ENCODE results near the gene UPF2. TPM values are rescaled to one million over a fixed set of nuclear protein-coding genes. Genes with fewer than 3 reads are reported as not detected.

The UPF2 gene
- total and polyA plus RNA-seq, 2 of the 4 experiments (the other 2 are of a cell fraction): 9.2 to 14.3 TPM

DNA sequence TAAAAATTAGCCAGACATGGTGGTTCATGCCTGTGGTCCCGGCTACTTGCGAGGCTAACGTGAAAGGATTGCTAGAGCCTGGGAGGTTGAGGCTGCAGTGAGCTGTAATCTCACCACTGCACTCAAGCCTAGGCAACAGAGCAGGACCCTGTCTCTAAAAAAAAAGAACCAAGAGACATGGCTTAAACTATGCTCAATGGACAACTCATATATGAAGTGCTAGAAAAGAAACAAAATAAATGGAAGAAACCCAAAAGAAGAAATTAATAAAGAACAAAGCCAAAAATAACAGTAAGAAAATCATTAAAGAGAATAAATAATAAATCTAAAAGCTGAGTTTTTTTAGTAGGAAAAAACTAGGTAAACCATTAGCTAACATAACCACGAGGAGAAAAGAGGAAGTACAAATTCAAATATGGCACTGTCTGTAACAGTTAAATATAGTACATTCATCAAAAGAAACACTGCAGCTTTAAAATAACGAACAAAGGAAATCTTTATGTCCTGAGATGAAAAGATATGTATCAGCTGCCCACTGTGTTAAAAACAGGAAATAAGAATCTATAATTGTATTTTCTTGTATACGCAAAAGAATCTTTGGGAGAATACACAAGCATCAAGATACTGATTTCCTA, 48.7 kb downstream of the UPF2 start:
- H3K9ac ChIP-seq (ENCODE audit: low read depth, low read length): no peak overlapping the region
- H4K91ac ChIP-seq (ENCODE audit: insufficient read depth, low read depth, low read length): no peak overlapping the region
- H3K9me3 ChIP-seq (ENCODE audit: control insufficient read depth, insufficient read depth, low read length): no peaks in the 10 kb centered on the region
- no peaks in the 10 kb centered on the region for H3K4me1 ChIP-seq (ENCODE audit: control insufficient read depth, insufficient read depth, low read length)
- no peak overlapping the region for H3K56ac ChIP-seq (ENCODE audit: extremely low read depth, insufficient read depth, low read length)
- WGBS, 2 experiments (ENCODE audit: extremely low coverage in 2 of 2, insufficient read length in 1 of 2): no CpG with 5 or more reads among the region's 6 CpGs
- no peak overlapping the region for H3K18ac ChIP-seq (ENCODE audit: low read depth, low read length)
- H3K4me2 ChIP-seq (ENCODE audit: low read depth, low read length): no peak overlapping the region
- DNase-seq: no peak
- H3K36me3 ChIP-seq (ENCODE audit: control insufficient read depth, insufficient read depth, low read length): peaks cover 16% of the 10 kb centered on the region
- no peak overlapping the region for H4K8ac ChIP-seq (ENCODE audit: low read depth in 2 of 2, low read length in 2 of 2)
- H3K4me3 ChIP-seq (ENCODE audit: insufficient read depth, low read depth, low read length): no peak overlapping the region
- H3K9me1 ChIP-seq (ENCODE audit: insufficient read depth, low read length): no peaks in the 10 kb centered on the region
- no peak overlapping the region for H2AK9ac ChIP-seq (replicated peaks; ENCODE audit: low read depth, low read length, poor library complexity)
- POLR2A ChIA-PET (ENCODE audit: unreplicated experiment): no interaction called here
- intact Hi-C loops (cut with micrococcal nuclease) (no loop called here), dilution Hi-C loops (cut with HindIII; ENCODE audit: low sequenced_read_pairs, unreplicated experiment) (no loop called here), in situ Hi-C loops (cut with MboI; ENCODE audit: low sequenced_read_pairs) (no loop called here)
- no peaks in the 10 kb centered on the region for H3K27me3 ChIP-seq (ENCODE audit: control insufficient read depth, insufficient read depth, low read length)
- H2BK15ac ChIP-seq (ENCODE audit: low read depth, low read length): no peak overlapping the region
- BruUV-seq (replicated peaks): no TSS peak
- H3K79me1 ChIP-seq (ENCODE audit: low read depth in 1 of 2, low read length in 2 of 2): 0 out of 4 replicates have a peak, but pooled peaks cover 0 to 3% of the 10 kb centered on the region in 2 experiments
- no peak overlapping the region for H2AFZ ChIP-seq (replicated peaks; ENCODE audit: low read length, poor library complexity)
- H4K20me1 ChIP-seq (ENCODE audit: insufficient read depth, low read length): no peaks in the 10 kb centered on the region
- H3K14ac ChIP-seq (replicated peaks; ENCODE audit: low read depth, low read length): no peak overlapping the region
- no peak overlapping the region for H2BK20ac ChIP-seq (ENCODE audit: low read depth, low read length)
- TF ChIP-seq NFE2L2 (IDR thresholded peaks at IDR 0.05; ENCODE audit: low read depth, low read length) (no peak), MAFK (IDR thresholded peaks at IDR 0.05; ENCODE audit: low read depth, low read length) (no peak), MAZ (IDR thresholded peaks at IDR 0.05; ENCODE audit: borderline replicate concordance, low read depth, low read length) (no peak), POLR2A (IDR thresholded peaks at IDR 0.05; ENCODE audit: low read depth, low read length) (no peak), MXI1 (IDR thresholded peaks at IDR 0.05; ENCODE audit: borderline replicate concordance, low read depth, low read length) (no peak), CHD1 (IDR thresholded peaks at IDR 0.05; ENCODE audit: low read depth, low read length) (no peak), SMC3 (IDR thresholded peaks at IDR 0.05; ENCODE audit: low read depth, low read length) (no peak), RCOR1 (IDR thresholded peaks at IDR 0.05; ENCODE audit: insufficient replicate concordance, low read length) (no peak), RAD21 (IDR thresholded peaks at IDR 0.05; ENCODE audit: low read length) (no peak)
- TF ChIP-seq, protein P1, sequence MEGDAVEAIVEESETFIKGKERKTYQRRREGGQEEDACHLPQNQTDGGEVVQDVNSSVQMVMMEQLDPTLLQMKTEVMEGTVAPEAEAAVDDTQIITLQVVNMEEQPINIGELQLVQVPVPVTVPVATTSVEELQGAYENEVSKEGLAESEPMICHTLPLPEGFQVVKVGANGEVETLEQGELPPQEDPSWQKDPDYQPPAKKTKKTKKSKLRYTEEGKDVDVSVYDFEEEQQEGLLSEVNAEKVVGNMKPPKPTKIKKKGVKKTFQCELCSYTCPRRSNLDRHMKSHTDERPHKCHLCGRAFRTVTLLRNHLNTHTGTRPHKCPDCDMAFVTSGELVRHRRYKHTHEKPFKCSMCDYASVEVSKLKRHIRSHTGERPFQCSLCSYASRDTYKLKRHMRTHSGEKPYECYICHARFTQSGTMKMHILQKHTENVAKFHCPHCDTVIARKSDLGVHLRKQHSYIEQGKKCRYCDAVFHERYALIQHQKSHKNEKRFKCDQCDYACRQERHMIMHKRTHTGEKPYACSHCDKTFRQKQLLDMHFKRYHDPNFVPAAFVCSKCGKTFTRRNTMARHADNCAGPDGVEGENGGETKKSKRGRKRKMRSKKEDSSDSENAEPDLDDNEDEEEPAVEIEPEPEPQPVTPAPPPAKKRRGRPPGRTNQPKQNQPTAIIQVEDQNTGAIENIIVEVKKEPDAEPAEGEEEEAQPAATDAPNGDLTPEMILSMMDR (conservative IDR thresholded peaks at IDR 0.05; ENCODE audit: low read depth, low read length): no peak
- TF ChIP-seq, protein P2, sequence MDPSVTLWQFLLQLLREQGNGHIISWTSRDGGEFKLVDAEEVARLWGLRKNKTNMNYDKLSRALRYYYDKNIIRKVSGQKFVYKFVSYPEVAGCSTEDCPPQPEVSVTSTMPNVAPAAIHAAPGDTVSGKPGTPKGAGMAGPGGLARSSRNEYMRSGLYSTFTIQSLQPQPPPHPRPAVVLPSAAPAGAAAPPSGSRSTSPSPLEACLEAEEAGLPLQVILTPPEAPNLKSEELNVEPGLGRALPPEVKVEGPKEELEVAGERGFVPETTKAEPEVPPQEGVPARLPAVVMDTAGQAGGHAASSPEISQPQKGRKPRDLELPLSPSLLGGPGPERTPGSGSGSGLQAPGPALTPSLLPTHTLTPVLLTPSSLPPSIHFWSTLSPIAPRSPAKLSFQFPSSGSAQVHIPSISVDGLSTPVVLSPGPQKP (IDR thresholded peaks at IDR 0.05; ENCODE audit: borderline replicate concordance, low read depth, low read length): no peak
- no peak overlapping the region for H2AK5ac ChIP-seq (ENCODE audit: low read depth, low read length)
- ATAC-seq (ENCODE audit: low read depth): no peak
- no peak overlapping the region for H2BK120ac ChIP-seq (ENCODE audit: low read depth, low read length)
- no peak overlapping the region for H3K27ac ChIP-seq (ENCODE audit: insufficient read depth, low read length)
- no peak overlapping the region for H3K4ac ChIP-seq (ENCODE audit: low read depth, low read length)
- H2BK5ac ChIP-seq (ENCODE audit: low read depth, low read length, poor library complexity, severe bottlenecking): no peak overlapping the region
- CTCF ChIA-PET: interaction anchor here (0.6 kb wide), 1 partner anchor 101 kb away, joined by 4 read pairs; no protein-coding TSS in a partner anchor
- H3K23ac ChIP-seq (ENCODE audit: low read depth, low read length): no peak overlapping the region
- H4K5ac ChIP-seq (ENCODE audit: low read depth, low read length): no peak overlapping the region
